Activated CD8-positive, alpha-beta memory T cell treated with anti-CD3 and anti-CD28 coated beads for 1 hour (primary cell): ENCODE measurements around the gene GATAD2B.
A peak's percentile ranks its signal among the peaks of the same experiment; 100 is the strongest.
"Not testable (repeated sequence)": the region's sequence is repeated elsewhere in the genome, so short reads cannot be mapped to it uniquely, and the experiment has no call there.

ENCODE experiments used
- DNase-seq, 2 donors: peaks; one replicate each; pipeline ENCODE4 v3.0.0-alpha.2; 2020; ENCODE audit warnings: low read depth in 1 of 2; ENCODE audit errors: extremely low read depth in 1 of 2

The GATAD2B gene

GRCh38 chr1:153932156-153933131 is 9.7 kb upstream of the GATAD2B start:
- no peak for DNase-seq

- DNase-seq, result no peak
Measured at GRCh38 chr1:153929981-153930948, 7.5 kb upstream of the GATAD2B start.

GRCh38 chr1:153929426-153929825 is 6.7 kb upstream of the GATAD2B start:
- DNase-seq, result no peak

GRCh38 chr1:153928791-153929341 is 6.1 kb upstream of the GATAD2B start:
- no peak for DNase-seq

- DNase-seq, result no peak
Measured at GRCh38 chr1:153928245-153928644, 5.5 kb upstream of the GATAD2B start.

GRCh38 chr1:153926405-153926804 is 3.6 kb upstream of the GATAD2B start:
- no peak for DNase-seq

- DNase-seq, result peak in 1 of 2 donors; percentile 48
Measured at GRCh38 chr1:153922076-153922971, 448 bp downstream of the GATAD2B start.

GRCh38 chr1:153921803-153922075 is 1.0 kb downstream of the GATAD2B start:
- DNase-seq, result no peak

GRCh38 chr1:153921080-153921802 is 1.5 kb downstream of the GATAD2B start:
- DNase-seq, result no peak

- DNase-seq, result no peak
Measured at GRCh38 chr1:153919876-153920852, 2.6 kb downstream of the GATAD2B start.

- no peak for DNase-seq
Measured at GRCh38 chr1:153916297-153916696, 6.5 kb downstream of the GATAD2B start.

GRCh38 chr1:153912349-153912748 is 10.4 kb downstream of the GATAD2B start:
- DNase-seq, result no peak

GRCh38 chr1:153910560-153910959 is 12.2 kb downstream of the GATAD2B start:
- not testable (repeated sequence) for DNase-seq

GRCh38 chr1:153908071-153908470 is 14.7 kb downstream of the GATAD2B start:
- no peak for DNase-seq

GRCh38 chr1:153907134-153907533 is 15.6 kb downstream of the GATAD2B start:
- no peak for DNase-seq

GRCh38 chr1:153906396-153906795 is 16.4 kb downstream of the GATAD2B start:
- DNase-seq, result no peak

GRCh38 chr1:153905908-153906307 is 16.9 kb downstream of the GATAD2B start:
- not testable (repeated sequence) for DNase-seq

GRCh38 chr1:153903841-153904455 is 18.8 kb downstream of the GATAD2B start:
- no peak for DNase-seq
